Muscle layer of duodenum (tissue), 2 donors: ENCODE data around the gene LRMDA.

ENCODE experiments used
- H3K27ac ChIP-seq: one replicate; pipeline ENCODE4 v1.7.0; 2013; ENCODE audit warnings: mild to moderate bottlenecking, low read length
- H3K27me3 ChIP-seq: one replicate; pipeline ENCODE4 v1.7.0; 2013; ENCODE audit warnings: low read depth, mild to moderate bottlenecking, control low read depth, low read length
- H3K36me3 ChIP-seq, 2 donors: one replicate each; pipeline ENCODE4 v1.7.0; 2013; ENCODE audit warnings: low read length in 2 of 2, control low read depth in 1 of 2, mild to moderate bottlenecking in 1 of 2; ENCODE audit not compliant: insufficient read depth in 2 of 2, control insufficient read depth in 1 of 2
- H3K4me1 ChIP-seq, 2 donors: one replicate each; pipeline ENCODE4 v1.7.0; 2013; ENCODE audit warnings: low read length in 2 of 2, mild to moderate bottlenecking in 2 of 2, control low read depth in 1 of 2, moderate library complexity in 1 of 2; ENCODE audit not compliant: insufficient read depth in 2 of 2, control insufficient read depth in 1 of 2
- H3K4me3 ChIP-seq, 2 donors: one replicate each; pipeline ENCODE4 v1.7.0; 2013; ENCODE audit warnings: low read length in 2 of 2, low read depth in 1 of 2, mild to moderate bottlenecking in 1 of 2
- H3K9me3 ChIP-seq, 2 donors: one replicate each; pipeline ENCODE4 v1.7.0; 2013; ENCODE audit warnings: low read length in 2 of 2, control low read depth in 1 of 2, mild to moderate bottlenecking in 1 of 2; ENCODE audit not compliant: control insufficient read depth in 1 of 2
- donor health status: healthy.

Gene LRMDA

DNA sequence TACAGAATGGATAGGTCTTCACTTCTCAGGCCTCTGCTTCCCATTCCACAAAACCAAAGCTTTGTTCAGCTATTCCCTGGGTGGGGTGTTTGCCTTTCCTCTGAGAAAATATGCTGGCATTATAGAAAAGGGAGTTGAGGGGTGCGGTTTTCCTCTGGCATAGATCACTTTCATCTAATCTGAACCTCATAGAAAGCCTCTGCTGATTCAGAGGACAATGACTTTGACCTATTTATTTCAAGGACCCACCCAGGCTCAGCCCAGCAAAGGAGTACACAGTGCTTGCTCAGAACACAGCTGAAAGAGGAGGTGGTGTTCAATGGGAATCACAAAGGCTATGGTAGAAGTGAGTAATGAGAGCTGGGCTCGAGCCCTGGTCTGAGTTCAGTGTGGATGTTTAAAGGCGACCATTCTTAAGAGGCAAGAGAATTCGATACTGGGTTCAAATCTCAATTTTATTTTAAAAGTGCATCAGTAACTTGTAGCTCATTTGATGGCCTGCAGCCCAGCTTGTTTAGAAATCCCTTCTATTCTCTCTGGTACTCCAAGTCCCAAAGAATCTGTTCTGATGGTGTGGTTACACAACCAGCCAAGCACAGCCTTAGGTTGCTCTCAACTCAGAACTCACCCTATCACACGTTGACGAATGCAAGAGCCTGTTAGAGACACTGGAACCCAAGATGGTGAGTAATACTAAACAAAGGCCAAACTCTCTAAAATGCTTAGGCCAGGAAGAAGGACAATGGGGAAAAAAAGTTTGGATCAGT is 1012.8 kb downstream of the LRMDA start:
- H3K36me3 ChIP-seq, result no peaks in the 10 kb centered on the region
- H3K27me3 ChIP-seq, result no peaks in the 10 kb centered on the region
- no peak overlapping the region for H3K27ac ChIP-seq
- H3K4me1 ChIP-seq, result peaks cover 0 to 12% of the 10 kb centered on the region in 2 donors
- no peak overlapping the region for H3K4me3 ChIP-seq
- H3K9me3 ChIP-seq, result no peaks in the 10 kb centered on the region

DNA sequence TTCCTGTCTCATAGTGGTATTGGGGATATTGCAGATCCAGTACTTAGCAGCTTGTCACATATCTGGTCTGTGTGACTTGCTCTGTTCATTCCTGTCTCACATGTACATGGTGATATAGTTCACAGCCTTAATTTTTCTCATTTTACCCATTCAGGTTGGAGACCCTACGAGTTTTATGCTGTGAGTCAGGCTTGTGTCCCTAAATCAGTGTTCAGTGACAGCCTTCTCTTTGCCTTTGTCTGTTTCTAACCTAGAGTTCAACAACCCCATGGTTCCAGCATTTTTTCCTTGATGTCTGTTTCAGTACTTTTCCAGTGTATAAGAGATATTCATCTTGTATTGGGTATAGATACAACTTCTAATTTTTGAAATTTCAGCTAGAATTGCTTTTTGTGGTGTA is 1016.2 kb downstream of the LRMDA start:
- Histone ChIP-seq H3K27ac (no peak overlapping the region), H3K4me1 (peaks cover 0 to 12% of the 10 kb centered on the region in 2 donors), H3K27me3 (no peaks in the 10 kb centered on the region), H3K36me3 (no peaks in the 10 kb centered on the region), H3K4me3 (no peak overlapping the region), H3K9me3 (no peaks in the 10 kb centered on the region)

GRCh38 chr10:76451911-76452310 is 1020.5 kb downstream of the LRMDA start:
- Histone ChIP-seq H3K27ac (no peak overlapping the region), H3K36me3 (no peaks in the 10 kb centered on the region), H3K4me3 (no peak overlapping the region), H3K27me3 (no peaks in the 10 kb centered on the region), H3K9me3 (no peaks in the 10 kb centered on the region), H3K4me1 (peaks cover 0 to 8% of the 10 kb centered on the region in 2 donors)

DNA sequence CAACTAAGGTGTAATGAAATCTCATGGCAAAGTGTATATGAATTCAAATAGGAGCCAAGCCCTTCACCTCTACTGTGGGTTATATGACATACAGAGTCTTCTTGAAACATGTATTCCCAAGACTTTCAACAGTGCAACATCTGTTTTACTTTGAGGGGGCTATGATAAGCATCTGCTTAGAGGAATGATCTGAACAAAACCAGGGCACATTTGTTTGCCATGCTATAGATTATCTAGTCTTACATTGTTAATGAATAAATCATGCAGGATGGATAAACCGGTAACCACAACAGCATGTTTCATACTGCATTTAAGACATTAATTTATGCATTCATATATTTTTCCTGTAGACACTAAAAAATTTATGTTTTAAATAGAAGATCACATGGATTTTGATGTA is 1021.9 kb downstream of the LRMDA start:
- peaks cover 0 to 12% of the 10 kb centered on the region in 2 donors for H3K4me1 ChIP-seq
- no peak overlapping the region for H3K4me3 ChIP-seq
- H3K36me3 ChIP-seq, result no peaks in the 10 kb centered on the region
- peaks cover 0 to 5% of the 10 kb centered on the region in 2 donors for H3K9me3 ChIP-seq
- H3K27ac ChIP-seq, result no peak overlapping the region
- no peaks in the 10 kb centered on the region for H3K27me3 ChIP-seq

GRCh38 chr10:76453997-76454396 is 1022.6 kb downstream of the LRMDA start:
- Histone ChIP-seq H3K4me3 (no peak overlapping the region), H3K27ac (no peak overlapping the region), H3K9me3 (peaks cover 0 to 5% of the 10 kb centered on the region in 2 donors), H3K27me3 (no peaks in the 10 kb centered on the region), H3K4me1 (peaks cover 0 to 18% of the 10 kb centered on the region in 2 donors), H3K36me3 (no peaks in the 10 kb centered on the region)

- Histone ChIP-seq H3K27ac (no peak overlapping the region), H3K4me1 (peaks cover 0 to 24% of the 10 kb centered on the region in 2 donors), H3K36me3 (no peaks in the 10 kb centered on the region), H3K9me3 (peaks cover 0 to 5% of the 10 kb centered on the region in 2 donors), H3K4me3 (no peak overlapping the region), H3K27me3 (no peaks in the 10 kb centered on the region)
Measured at GRCh38 chr10:76454506-76455140, 1023.2 kb downstream of the LRMDA start.

DNA sequence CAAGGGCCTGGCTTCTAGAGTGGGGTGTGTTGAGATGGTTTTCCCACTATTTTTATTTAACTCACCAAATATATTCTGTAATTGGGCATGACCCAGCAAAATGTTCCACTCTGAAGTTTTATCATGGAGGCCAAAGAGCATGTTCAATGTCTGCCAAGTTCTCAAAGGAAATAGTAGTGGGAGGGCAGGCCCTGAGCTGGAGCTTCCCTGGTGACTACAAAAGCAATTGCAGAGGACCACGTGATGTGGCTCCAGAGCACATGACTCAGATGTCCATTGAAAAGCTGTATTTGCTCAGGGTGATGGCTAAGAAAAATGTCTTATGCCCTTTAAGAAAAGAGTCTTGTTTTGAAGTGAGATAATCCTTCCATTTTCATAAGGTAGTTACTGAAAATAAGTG is 1024.8 kb downstream of the LRMDA start:
- H3K4me3 ChIP-seq, result no peak overlapping the region
- no peak overlapping the region for H3K27ac ChIP-seq
- H3K9me3 ChIP-seq, result peaks cover 0 to 5% of the 10 kb centered on the region in 2 donors
- H3K4me1 ChIP-seq, result peaks cover 0 to 24% of the 10 kb centered on the region in 2 donors
- no peaks in the 10 kb centered on the region for H3K27me3 ChIP-seq
- H3K36me3 ChIP-seq, result no peaks in the 10 kb centered on the region

- peaks cover 0 to 24% of the 10 kb centered on the region in 2 donors for H3K4me1 ChIP-seq
- no peaks in the 10 kb centered on the region for H3K36me3 ChIP-seq
- H3K4me3 ChIP-seq, result no peak overlapping the region
- H3K27ac ChIP-seq, result peak overlapping the region; percentile 58
- H3K27me3 ChIP-seq, result no peaks in the 10 kb centered on the region
- peaks cover 0 to 5% of the 10 kb centered on the region in 2 donors for H3K9me3 ChIP-seq
Measured at GRCh38 chr10:76459016-76459730, 1027.7 kb downstream of the LRMDA start.

DNA sequence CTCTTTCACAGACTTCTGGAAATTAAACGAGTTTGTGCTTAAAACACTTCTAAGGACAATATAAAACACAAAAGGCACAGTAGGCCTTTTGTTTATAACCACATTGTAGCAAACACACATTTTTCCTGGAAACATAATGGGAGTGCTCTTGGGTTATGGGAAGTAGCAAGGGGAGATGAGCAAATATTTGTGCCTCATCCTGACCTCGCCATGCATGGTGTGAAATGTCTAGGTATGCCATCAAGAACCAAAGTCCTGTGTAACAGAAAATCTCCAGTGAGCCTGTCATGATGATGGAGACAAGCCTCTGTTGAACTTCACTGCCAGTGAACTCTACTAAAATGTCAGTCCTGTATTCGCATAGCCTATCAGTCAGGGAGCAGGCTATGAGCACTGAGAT is 1029.6 kb downstream of the LRMDA start:
- H3K36me3 ChIP-seq, result no peaks in the 10 kb centered on the region
- H3K27me3 ChIP-seq, result no peaks in the 10 kb centered on the region
- no peak overlapping the region for H3K4me3 ChIP-seq
- peaks cover 0 to 16% of the 10 kb centered on the region in 2 donors for H3K4me1 ChIP-seq
- H3K27ac ChIP-seq, result no peak overlapping the region
- peaks cover 0 to 5% of the 10 kb centered on the region in 2 donors for H3K9me3 ChIP-seq

GRCh38 chr10:76463111-76463510 is 1031.7 kb downstream of the LRMDA start:
- no peak overlapping the region for H3K27ac ChIP-seq
- no peak overlapping the region for H3K4me3 ChIP-seq
- peaks cover 0 to 21% of the 10 kb centered on the region in 2 donors for H3K4me1 ChIP-seq
- no peaks in the 10 kb centered on the region for H3K36me3 ChIP-seq
- H3K27me3 ChIP-seq, result no peaks in the 10 kb centered on the region
- H3K9me3 ChIP-seq, result no peaks in the 10 kb centered on the region

DNA sequence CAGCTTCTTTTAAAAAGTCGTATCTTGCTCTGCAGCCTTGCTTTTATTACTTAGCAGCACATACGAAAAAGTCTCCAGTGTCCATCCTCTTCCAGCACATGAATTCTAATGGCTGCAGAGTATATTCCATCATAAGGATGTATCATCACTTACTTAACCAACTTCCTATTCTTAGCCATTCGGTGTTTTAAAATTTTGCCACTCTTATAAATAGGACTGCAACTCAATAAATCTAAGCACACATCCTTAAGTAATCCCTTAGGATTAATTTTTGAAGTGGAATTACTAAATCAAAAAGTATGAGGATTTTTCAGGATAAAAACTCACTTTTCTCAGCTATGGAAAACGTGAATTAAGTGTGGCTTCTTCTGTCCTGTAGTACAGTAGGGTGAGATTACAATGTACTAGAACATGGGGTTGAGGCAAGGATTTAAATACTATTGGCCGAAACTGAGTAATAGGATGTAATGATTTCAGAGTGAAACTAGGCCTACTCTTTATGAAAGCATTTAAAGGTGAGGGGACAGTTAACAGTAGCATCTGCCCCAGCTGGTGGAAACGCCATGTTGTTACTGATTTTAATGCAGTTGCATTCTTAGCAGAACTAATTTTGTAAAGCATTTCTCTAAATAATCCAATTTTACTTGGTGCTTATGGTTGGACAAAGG is 1035.5 kb downstream of the LRMDA start:
- Histone ChIP-seq H3K27me3 (no peaks in the 10 kb centered on the region), H3K4me3 (no peak overlapping the region), H3K27ac (no peak overlapping the region), H3K9me3 (no peaks in the 10 kb centered on the region), H3K36me3 (no peaks in the 10 kb centered on the region), H3K4me1 (peaks cover 0 to 13% of the 10 kb centered on the region in 2 donors)
